Measurements from ENCODE around the gene ENHO. TPM values are rescaled to one million over a fixed set of nuclear protein-coding genes. Genes with fewer than 3 reads are reported as not detected.

Gene ENHO
- total and polyA plus RNA-seq, 2 donors (not counting 1 experiment from before 2014, with no cell fraction given) = not detected

DNA sequence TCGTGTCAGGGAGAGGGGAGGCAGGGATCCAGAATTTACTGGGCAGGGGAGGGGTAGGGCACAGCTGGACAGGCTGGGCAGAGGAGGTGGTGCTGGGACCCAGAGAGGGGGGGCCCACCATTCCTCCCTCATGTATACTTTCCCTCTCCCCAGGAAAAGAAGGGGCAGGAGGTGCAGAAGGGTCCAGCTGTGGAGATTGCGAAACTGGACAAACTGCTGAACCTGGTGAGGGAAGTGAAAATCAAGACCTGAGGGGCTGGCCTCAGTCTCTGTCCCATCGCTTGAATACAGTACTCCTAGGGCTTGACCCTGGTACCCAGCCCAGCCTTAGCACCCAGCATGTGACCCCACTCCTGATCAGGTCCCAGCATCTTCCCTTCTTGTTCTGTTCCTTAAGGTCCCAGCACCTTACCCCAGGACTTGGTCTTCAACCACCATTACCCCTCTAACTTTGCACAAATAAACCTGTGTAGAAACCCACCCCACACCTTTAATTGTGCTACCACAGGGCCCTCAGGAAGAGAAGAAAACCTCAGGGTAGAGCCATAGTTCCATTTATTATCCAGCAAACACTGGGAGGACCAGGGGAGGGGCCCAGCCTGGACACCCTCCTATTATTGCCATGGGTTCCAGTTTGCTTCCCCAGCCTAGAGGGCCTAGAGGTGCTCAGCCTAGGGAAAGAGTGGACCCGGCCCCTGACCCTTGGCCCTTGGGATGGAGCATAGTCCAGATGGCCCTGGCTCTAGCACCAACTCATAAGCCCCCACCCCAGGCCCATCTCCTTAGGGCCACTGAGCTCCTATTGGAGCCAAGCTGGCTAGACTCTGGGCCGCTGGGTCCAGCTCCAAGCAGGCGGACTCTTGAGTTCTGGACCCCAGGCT, 2.0 kb downstream of the ENHO start:
- no peaks in the 10 kb centered on the region for H4K20me1 ChIP-seq (ENCODE audit: control insufficient read depth, insufficient read depth, low read length, poor library complexity, severe bottlenecking)
- no peak overlapping the region for H3K27ac Mint-ChIP-seq
- TF ChIP-seq EZH2 (IDR thresholded peaks at IDR 0.05; ENCODE audit: borderline replicate concordance, insufficient read depth, low read depth, low read length, poor library complexity, severe bottlenecking) = no peak
- TF ChIP-seq, protein P1, sequence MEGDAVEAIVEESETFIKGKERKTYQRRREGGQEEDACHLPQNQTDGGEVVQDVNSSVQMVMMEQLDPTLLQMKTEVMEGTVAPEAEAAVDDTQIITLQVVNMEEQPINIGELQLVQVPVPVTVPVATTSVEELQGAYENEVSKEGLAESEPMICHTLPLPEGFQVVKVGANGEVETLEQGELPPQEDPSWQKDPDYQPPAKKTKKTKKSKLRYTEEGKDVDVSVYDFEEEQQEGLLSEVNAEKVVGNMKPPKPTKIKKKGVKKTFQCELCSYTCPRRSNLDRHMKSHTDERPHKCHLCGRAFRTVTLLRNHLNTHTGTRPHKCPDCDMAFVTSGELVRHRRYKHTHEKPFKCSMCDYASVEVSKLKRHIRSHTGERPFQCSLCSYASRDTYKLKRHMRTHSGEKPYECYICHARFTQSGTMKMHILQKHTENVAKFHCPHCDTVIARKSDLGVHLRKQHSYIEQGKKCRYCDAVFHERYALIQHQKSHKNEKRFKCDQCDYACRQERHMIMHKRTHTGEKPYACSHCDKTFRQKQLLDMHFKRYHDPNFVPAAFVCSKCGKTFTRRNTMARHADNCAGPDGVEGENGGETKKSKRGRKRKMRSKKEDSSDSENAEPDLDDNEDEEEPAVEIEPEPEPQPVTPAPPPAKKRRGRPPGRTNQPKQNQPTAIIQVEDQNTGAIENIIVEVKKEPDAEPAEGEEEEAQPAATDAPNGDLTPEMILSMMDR (IDR thresholded peaks at IDR 0.05) = no peak
- H3K4me3 ChIP-seq (ENCODE audit: control extremely low read depth in 1 of 5, extremely low read depth in 1 of 5, insufficient read depth in 1 of 5, low read depth in 2 of 5, low read length in 4 of 5) = no peak overlapping the region
- H3K9me3 Mint-ChIP-seq (ENCODE audit: insufficient read depth) = no peaks in the 10 kb centered on the region
- H3K27me3 Mint-ChIP-seq = peaks cover 24% of the 10 kb centered on the region
- no peak for ATAC-seq (ENCODE audit: low read depth)
- H3K36me3 ChIP-seq (replicated peaks in 1 of 2; ENCODE audit: control extremely low read depth in 1 of 2, control insufficient read depth in 1 of 2, extremely low read depth in 1 of 2, insufficient read depth in 2 of 2, low read length in 1 of 2) = no peaks in the 10 kb centered on the region
- peaks cover 13% of the 10 kb centered on the region for H3K4me1 Mint-ChIP-seq
- no peak overlapping the region for H3K4me2 ChIP-seq (replicated peaks; ENCODE audit: low read depth, low read length, poor library complexity, severe bottlenecking)
- H3K9me3 ChIP-seq (ENCODE audit: control extremely low read depth in 1 of 3, control insufficient read depth in 2 of 3, insufficient read depth in 1 of 3, low read length in 2 of 3) = no peaks in the 10 kb centered on the region
- no peak for DNase-seq
- peaks cover 0 to 16% (median 3%) of the 10 kb centered on the region in 4 experiments for H3K27me3 ChIP-seq (replicated peaks in 1 of 4; ENCODE audit: control extremely low read depth in 1 of 4, control insufficient read depth in 3 of 4, insufficient read depth in 4 of 4, low read length in 3 of 4)
- H3K79me2 ChIP-seq (ENCODE audit: control insufficient read depth, insufficient read depth, low read length) = no peaks in the 10 kb centered on the region
- no peak overlapping the region for H3K4me3 Mint-ChIP-seq
- 87% methylated on average over 5 of the region's 6 CpGs for WGBS (ENCODE audit: insufficient coverage)
- peaks cover 9 to 12% of the 10 kb centered on the region in 2 donors for H3K4me1 ChIP-seq (ENCODE audit: control insufficient read depth in 2 of 2, insufficient read depth in 2 of 2, low read length in 2 of 2)
- H3K9ac ChIP-seq (ENCODE audit: low read length) = no peak overlapping the region
- intact Hi-C loops (cut with micrococcal nuclease) = no loop called here
- no peak overlapping the region for H2AFZ ChIP-seq (ENCODE audit: insufficient read depth, low read depth, low read length, poor library complexity, severe bottlenecking)
- CTCF ChIA-PET = no interaction called here
- POLR2A ChIA-PET = interaction anchor here (0.6 kb wide), 1 partner anchor 95 kb away, joined by 5 read pairs; no protein-coding TSS in a partner anchor
- H3K27ac ChIP-seq (ENCODE audit: low read length in 2 of 2) = no peak overlapping the region

GRCh38 chr9:34520096-34520495, 2.7 kb downstream of the ENHO start:
- Mint-ChIP-seq H3K27me3 (peaks cover 18% of the 10 kb centered on the region), H3K4me1 (peaks cover 13% of the 10 kb centered on the region), H3K27ac (no peak overlapping the region), H3K9me3 (ENCODE audit: insufficient read depth) (no peaks in the 10 kb centered on the region), H3K4me3 (no peak overlapping the region)
- POLR2A ChIA-PET = no interaction called here
- Histone ChIP-seq H3K4me1 (ENCODE audit: control insufficient read depth in 2 of 2, insufficient read depth in 2 of 2, low read length in 2 of 2) (peaks cover 9 to 12% of the 10 kb centered on the region in 2 donors), H3K27ac (ENCODE audit: low read length in 2 of 2) (no peak overlapping the region), H3K4me3 (ENCODE audit: control extremely low read depth in 1 of 5, extremely low read depth in 1 of 5, insufficient read depth in 1 of 5, low read depth in 2 of 5, low read length in 4 of 5) (no peak overlapping the region), H3K9me3 (ENCODE audit: control extremely low read depth in 1 of 3, control insufficient read depth in 2 of 3, insufficient read depth in 1 of 3, low read length in 2 of 3) (no peaks in the 10 kb centered on the region), H3K79me2 (ENCODE audit: control insufficient read depth, insufficient read depth, low read length) (no peaks in the 10 kb centered on the region), H3K9ac (ENCODE audit: low read length) (no peak overlapping the region), H4K20me1 (ENCODE audit: control insufficient read depth, insufficient read depth, low read length, poor library complexity, severe bottlenecking) (no peaks in the 10 kb centered on the region), H3K36me3 (replicated peaks in 1 of 2; ENCODE audit: control extremely low read depth in 1 of 2, control insufficient read depth in 1 of 2, extremely low read depth in 1 of 2, insufficient read depth in 2 of 2, low read length in 1 of 2) (no peaks in the 10 kb centered on the region), H3K27me3 (replicated peaks in 1 of 4; ENCODE audit: control extremely low read depth in 1 of 4, control insufficient read depth in 3 of 4, insufficient read depth in 4 of 4, low read length in 3 of 4) (peaks cover 0 to 16% (median 2%) of the 10 kb centered on the region in 4 experiments), H3K4me2 (replicated peaks; ENCODE audit: low read depth, low read length, poor library complexity, severe bottlenecking) (no peak overlapping the region), H2AFZ (ENCODE audit: insufficient read depth, low read depth, low read length, poor library complexity, severe bottlenecking) (no peak overlapping the region)
- DNase-seq (no peak), ATAC-seq (ENCODE audit: low read depth) (no peak)
- CTCF ChIA-PET = interaction anchor here (1.5 kb wide), 1 partner anchor 19 kb away, joined by 6 read pairs; no protein-coding TSS in a partner anchor
- intact Hi-C loops (cut with micrococcal nuclease) = no loop called here
- no peak for TF ChIP-seq EZH2 (IDR thresholded peaks at IDR 0.05; ENCODE audit: borderline replicate concordance, insufficient read depth, low read depth, low read length, poor library complexity, severe bottlenecking)
- TF ChIP-seq, protein P1 (IDR thresholded peaks at IDR 0.05) = no peak
- 94% methylated on average over 5 of the region's 6 CpGs for WGBS (ENCODE audit: insufficient coverage)

All from B cell (primary cell).